GM18951 (cell line): Measurements from ENCODE around the gene PGA3.
"Not testable (repeated sequence)": the region's sequence is repeated elsewhere in the genome, so short reads cannot be mapped to it uniquely, and the experiment has no call there.

Experiments used
- POLR2A ChIP-seq: IDR thresholded peaks from 4 replicates; pipeline ENCODE4 v1.6.1; 2011; ENCODE audit warnings: mild to moderate bottlenecking; ENCODE audit not compliant: insufficient read length, insufficient read depth; ENCODE audit errors: extremely low read depth
- in situ Hi-C: fragments of 300-500 bp; cut with MboI; formaldehyde crosslinking; loops from one replicate; pipeline ENCODE4 v1.12.0; 2022; ENCODE audit warnings: low sequenced_read_pairs, mixed read lengths, inconsistent platforms; ENCODE audit not compliant: unreplicated experiment

Gene PGA3

GRCh38 chr11:61163714-61164605 is 39.4 kb upstream of the PGA3 start:
- in situ Hi-C loops: no loop called here
- TF ChIP-seq POLR2A: no peak

- in situ Hi-C loops: no loop called here
- TF ChIP-seq POLR2A: no peak
These were observed 38.5 kb upstream of the PGA3 start for GRCh38 chr11:61164606-61165424.

DNA sequence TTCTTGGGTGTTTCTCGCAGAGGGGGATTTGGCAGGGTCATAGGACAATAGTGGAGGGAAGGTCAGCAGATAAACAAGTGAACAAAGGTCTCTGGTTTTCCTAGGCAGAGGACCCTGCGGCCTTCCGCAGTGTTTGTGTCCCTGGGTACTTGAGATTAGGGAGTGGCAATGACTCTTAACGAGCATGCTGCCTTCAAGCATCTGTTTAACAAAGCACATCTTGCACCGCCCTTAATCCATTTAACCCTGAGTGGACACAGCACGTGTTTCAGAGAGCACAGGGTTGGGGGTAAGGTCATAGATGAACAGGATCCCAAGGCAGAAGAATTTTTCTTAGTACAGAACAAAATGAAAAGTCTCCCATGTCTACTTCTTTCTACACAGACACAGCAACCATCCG is 37.5 kb upstream of the PGA3 start:
- in situ Hi-C loops: not testable (repeated sequence)

- in situ Hi-C loops: not testable (repeated sequence)
These were observed 37.0 kb upstream of the PGA3 start for GRCh38 chr11:61166331-61166730.

GRCh38 chr11:61168042-61168688 is 35.1 kb upstream of the PGA3 start:
- no peak for TF ChIP-seq POLR2A
- in situ Hi-C loops: no loop called here

DNA sequence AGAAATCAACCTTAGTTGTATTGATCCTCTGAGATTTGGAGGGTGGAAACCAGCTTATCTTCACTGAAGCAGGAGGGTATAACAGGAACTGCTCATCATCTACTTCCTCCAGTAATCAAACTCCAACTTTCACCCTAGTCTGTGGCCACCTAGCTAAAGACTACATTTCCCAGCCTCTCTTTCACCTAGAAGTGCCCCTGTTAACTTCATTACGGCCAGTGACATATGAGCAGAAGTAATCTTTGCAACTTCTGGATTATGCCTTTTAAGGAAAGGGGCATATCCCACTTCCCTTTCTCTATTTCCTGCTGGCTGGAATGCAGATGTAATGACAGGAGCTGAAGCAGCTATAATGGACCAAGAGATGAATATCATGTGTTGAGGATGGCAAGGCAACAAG is 34.5 kb upstream of the PGA3 start:
- in situ Hi-C loops: no loop called here
- TF ChIP-seq POLR2A: no peak

DNA sequence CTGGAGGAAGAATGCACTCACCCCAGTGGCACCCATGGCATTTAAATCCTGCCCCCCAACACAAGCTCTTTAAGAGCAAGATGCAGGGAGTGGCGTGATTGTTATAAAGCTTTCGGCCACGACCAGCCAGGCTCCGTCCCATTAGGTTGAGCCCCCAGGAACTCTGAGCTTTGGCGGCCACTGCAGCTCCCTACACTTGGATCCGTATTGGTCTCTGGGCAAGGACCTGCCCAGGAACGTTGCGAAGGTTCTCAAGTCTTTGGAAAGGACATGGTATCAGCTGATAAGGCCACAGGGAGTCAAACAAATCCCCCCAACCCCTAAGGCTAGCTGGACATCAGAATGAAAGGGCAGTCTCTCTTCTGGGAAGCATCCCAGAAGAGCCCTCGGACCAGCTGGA is 32.7 kb upstream of the PGA3 start:
- in situ Hi-C loops: no loop called here
- no peak for TF ChIP-seq POLR2A

DNA sequence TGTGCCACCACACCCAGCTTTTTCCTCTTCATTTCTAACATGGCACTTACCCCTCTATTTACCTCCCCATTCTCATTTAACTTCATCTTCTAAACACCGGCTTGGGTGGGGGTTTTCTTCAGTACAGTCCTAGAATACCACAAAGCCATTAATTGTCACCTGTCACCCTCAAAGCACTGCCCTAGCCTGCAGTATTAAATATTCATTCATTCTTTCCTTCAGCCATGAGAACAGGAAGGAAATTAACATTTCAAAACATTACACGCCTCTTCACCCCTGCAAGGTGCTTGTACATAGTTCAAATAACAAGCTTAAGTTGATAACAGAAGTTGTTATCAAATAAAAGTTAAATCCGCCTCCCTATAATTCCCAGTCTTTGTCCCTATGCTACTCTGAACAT is 31.4 kb upstream of the PGA3 start:
- in situ Hi-C loops: no loop called here
- no peak for TF ChIP-seq POLR2A

- no peak for TF ChIP-seq POLR2A
- in situ Hi-C loops: no loop called here
These were observed 31.0 kb upstream of the PGA3 start for GRCh38 chr11:61172356-61172755.

DNA sequence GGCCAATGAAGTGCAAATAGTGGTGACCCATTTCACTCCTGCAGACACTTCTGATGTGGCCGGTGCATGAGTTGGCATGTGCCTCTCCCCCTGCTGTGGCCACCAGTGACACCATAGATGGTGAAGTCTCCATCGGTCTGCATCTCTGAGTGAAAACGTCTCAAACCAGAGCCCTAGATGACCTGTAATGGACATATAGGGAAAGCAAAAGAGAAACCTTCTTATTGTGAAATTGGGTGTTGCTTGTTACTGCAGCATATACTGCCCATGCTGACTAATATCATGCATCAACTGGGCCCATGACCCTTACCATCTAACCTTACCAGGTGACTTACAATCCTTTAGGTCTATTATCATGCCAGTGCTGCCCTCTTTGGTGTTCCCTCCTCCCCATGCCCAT is 30.4 kb upstream of the PGA3 start:
- in situ Hi-C loops: no loop called here
- no peak for TF ChIP-seq POLR2A

- TF ChIP-seq POLR2A: no peak
- in situ Hi-C loops: no loop called here
These were observed 29.9 kb upstream of the PGA3 start for GRCh38 chr11:61173456-61173855.

- no peak for TF ChIP-seq POLR2A
These were observed 29.0 kb upstream of the PGA3 start for GRCh38 chr11:61174273-61174672.

GRCh38 chr11:61174949-61175348 is 28.4 kb upstream of the PGA3 start:
- TF ChIP-seq POLR2A: no peak
- in situ Hi-C loops: no loop called here

More at GRCh38 chr11:61174273-61174672, 29.0 kb upstream of the PGA3 start:
- in situ Hi-C loops: no loop called here
